Nephron (organoid): ENCODE data around the gene HMGB4.

Experiments used
- H3K27ac Mint-ChIP-seq, 3 experiments: 2 replicates each; pipeline ENCODE4 v1.8.0; 2020; ENCODE audit warnings: mixed read lengths in 3 of 3, mild to moderate bottlenecking in 2 of 3, moderate library complexity in 1 of 3
- H3K27me3 Mint-ChIP-seq: 2 replicates; pipeline ENCODE4 v1.8.0; 2021; ENCODE audit warnings: low read depth, mild to moderate bottlenecking, moderate library complexity, mixed read lengths
- H3K36me3 Mint-ChIP-seq: 2 replicates; pipeline ENCODE4 v1.8.0; 2020; ENCODE audit warnings: low read depth, mixed read lengths
- H3K4me1 Mint-ChIP-seq: 2 replicates; pipeline ENCODE4 v1.8.0; 2020; ENCODE audit warnings: mixed read lengths
- H3K4me3 Mint-ChIP-seq, 3 experiments: 2 replicates each; pipeline ENCODE4 v1.8.0; 2020; ENCODE audit warnings: mild to moderate bottlenecking in 3 of 3, mixed read lengths in 3 of 3, moderate library complexity in 2 of 3
- H3K9me3 Mint-ChIP-seq: 2 replicates; pipeline ENCODE4 v1.8.0; 2020; ENCODE audit warnings: mixed read lengths
- CTCF ChIP-seq, 3 experiments: fragments of 200-600 bp; sonication (generic); IDR thresholded peaks; one replicate each; pipeline ENCODE4 v1.5.0; 2021; ENCODE audit warnings: antibody characterized with exemption in 3 of 3; ENCODE audit not compliant: unreplicated experiment in 3 of 3

The HMGB4 gene

GRCh38 chr1:33893147-33893830 lies 29.4 kb downstream of the HMGB4 start:
- Mint-ChIP-seq H3K4me1 (peaks cover 11% of the 10 kb centered on the region), H3K36me3 (no peaks in the 10 kb centered on the region), H3K4me3 (no peak overlapping the region), H3K27me3 (no peaks in the 10 kb centered on the region), H3K27ac (peak overlapping the region in 2 of 3 experiments; percentile 15 to 52), H3K9me3 (no peaks in the 10 kb centered on the region)
- TF ChIP-seq CTCF (IDR thresholded peaks at IDR 0.05; ENCODE audit: unreplicated experiment in 3 of 3) = no peak

GRCh38 chr1:33895396-33895795 lies 31.5 kb downstream of the HMGB4 start:
- H3K27ac Mint-ChIP-seq = no peak overlapping the region
- no peak for TF ChIP-seq CTCF (IDR thresholded peaks at IDR 0.05; ENCODE audit: unreplicated experiment in 3 of 3)
- no peak overlapping the region for H3K4me3 Mint-ChIP-seq
- no peaks in the 10 kb centered on the region for H3K27me3 Mint-ChIP-seq
- H3K9me3 Mint-ChIP-seq = no peaks in the 10 kb centered on the region
- peaks cover 11% of the 10 kb centered on the region for H3K4me1 Mint-ChIP-seq
- no peaks in the 10 kb centered on the region for H3K36me3 Mint-ChIP-seq

GRCh38 chr1:33895976-33896375 lies 32.1 kb downstream of the HMGB4 start:
- no peak overlapping the region for H3K27ac Mint-ChIP-seq
- no peaks in the 10 kb centered on the region for H3K9me3 Mint-ChIP-seq
- TF ChIP-seq CTCF (IDR thresholded peaks at IDR 0.05; ENCODE audit: unreplicated experiment in 3 of 3) = no peak
- no peaks in the 10 kb centered on the region for H3K27me3 Mint-ChIP-seq
- no peaks in the 10 kb centered on the region for H3K36me3 Mint-ChIP-seq
- no peak overlapping the region for H3K4me3 Mint-ChIP-seq
- H3K4me1 Mint-ChIP-seq = peaks cover 11% of the 10 kb centered on the region

GRCh38 chr1:33897092-33897725 lies 33.3 kb downstream of the HMGB4 start:
- H3K27ac Mint-ChIP-seq = no peak overlapping the region
- H3K4me3 Mint-ChIP-seq = no peak overlapping the region
- peaks cover 11% of the 10 kb centered on the region for H3K4me1 Mint-ChIP-seq
- no peak for TF ChIP-seq CTCF (IDR thresholded peaks at IDR 0.05; ENCODE audit: unreplicated experiment in 3 of 3)
- H3K9me3 Mint-ChIP-seq = no peaks in the 10 kb centered on the region
- peaks cover 2% of the 10 kb centered on the region for H3K27me3 Mint-ChIP-seq
- no peaks in the 10 kb centered on the region for H3K36me3 Mint-ChIP-seq

GRCh38 chr1:33898406-33898805 lies 34.5 kb downstream of the HMGB4 start:
- Mint-ChIP-seq H3K4me1 (peaks cover 4% of the 10 kb centered on the region), H3K4me3 (no peak overlapping the region), H3K36me3 (no peaks in the 10 kb centered on the region), H3K27ac (peak overlapping the region in 1 of 3 experiments; percentile 38), H3K9me3 (no peaks in the 10 kb centered on the region), H3K27me3 (peaks cover 5% of the 10 kb centered on the region)
- no peak for TF ChIP-seq CTCF (IDR thresholded peaks at IDR 0.05; ENCODE audit: unreplicated experiment in 3 of 3)

GRCh38 chr1:33898881-33899280 lies 35.0 kb downstream of the HMGB4 start:
- Mint-ChIP-seq H3K9me3 (no peaks in the 10 kb centered on the region), H3K27ac (no peak overlapping the region), H3K4me3 (no peak overlapping the region), H3K4me1 (no peaks in the 10 kb centered on the region), H3K36me3 (no peaks in the 10 kb centered on the region), H3K27me3 (peaks cover 10% of the 10 kb centered on the region)
- no peak for TF ChIP-seq CTCF (IDR thresholded peaks at IDR 0.05; ENCODE audit: unreplicated experiment in 3 of 3)
